AG04450 (cell line): ENCODE results near the gene KIAA2012. TPM values are rescaled to one million over a fixed set of nuclear protein-coding genes. Genes with fewer than 3 reads are reported as not detected.
A peak's percentile ranks its signal among the peaks of the same experiment; 100 is the strongest.
"Not testable (repeated sequence)": the region's sequence is repeated elsewhere in the genome, so short reads cannot be mapped to it uniquely, and the experiment has no call there.

Experiments used
- CTCF ChIA-PET: fragments of 300-600, 350-600 bp; formaldehyde crosslinking; extraction: SDS; loops from one replicate; lab custom pipeline; 2022; ENCODE audit warnings: antibody characterized with exemption, inconsistent platforms; lab: Charles Lee
- POLR2A ChIA-PET: fragments of 350-600 bp; formaldehyde crosslinking; extraction: SDS; loops from one replicate; lab custom pipeline; 2021; ENCODE audit warnings: antibody characterized with exemption, inconsistent platforms; lab: Yijun Ruan, JAX
- DNase-seq: peaks from one replicate; pipeline ENCODE4 v3.0.0-alpha.2; 2011; ENCODE audit warnings: low read depth, low spot score
- H3K27ac ChIP-seq: one replicate; pipeline ENCODE4 v1.5.1; 2012; ENCODE audit warnings: low read depth, low read length, control low read depth
- H3K27me3 ChIP-seq: one replicate; pipeline ENCODE4 v1.6.0; 2012; ENCODE audit warnings: low read length; ENCODE audit not compliant: control insufficient read depth, insufficient read depth
- H3K4me3 ChIP-seq: 2 replicates; pipeline ENCODE4 v1.5.1; 2011; ENCODE audit warnings: mild to moderate bottlenecking, low read depth, low read length, control low read depth
- H3K9me3 ChIP-seq: 2 replicates; pipeline ENCODE4 v1.5.1; 2012; ENCODE audit warnings: low read length; ENCODE audit not compliant: control insufficient read depth, insufficient read depth
- polyA plus RNA-seq: library from polyadenylated mRNA; depleted of rRNA; stranded (reverse); fragments of >200 nt; gene quantifications from 2 replicates; pipeline ENCODE4 v1.2.3, GENCODE V29; 2011
- TF ChIP-seq, protein P1 (sequence below): IDR thresholded peaks from 2 replicates; pipeline ENCODE4 v1.5.1; 2011; ENCODE audit warnings: low read depth, low read length, control low read depth, inconsistent platforms

The KIAA2012 gene
- polyA plus RNA-seq, 1 experiment = 0.12 TPM

DNA sequence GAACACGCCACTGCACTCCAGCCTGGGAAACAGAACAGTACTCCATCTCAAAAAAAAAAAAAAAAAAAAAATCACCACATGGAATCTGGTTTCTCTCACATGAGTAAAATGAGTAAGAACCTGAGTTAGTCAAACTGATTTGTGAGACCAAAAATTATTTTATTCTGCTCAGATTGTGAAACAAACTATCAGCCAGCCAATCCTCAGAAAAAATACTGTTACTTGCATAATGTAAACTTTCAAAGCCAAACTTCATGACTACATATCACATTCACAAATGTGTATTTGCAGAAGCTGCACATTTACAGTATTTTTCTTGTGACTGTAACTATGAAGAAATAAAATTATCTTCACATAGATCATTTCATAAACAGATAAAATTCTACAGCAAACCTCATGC lies 142.1 kb downstream of the KIAA2012 start:
- ChIA-PET POLR2A (interaction anchor here (0.7 kb wide), 1 partner anchor 419 kb away, joined by 6 read pairs; no protein-coding TSS in a partner anchor), CTCF (no interaction called here)
- TF ChIP-seq, protein P1, sequence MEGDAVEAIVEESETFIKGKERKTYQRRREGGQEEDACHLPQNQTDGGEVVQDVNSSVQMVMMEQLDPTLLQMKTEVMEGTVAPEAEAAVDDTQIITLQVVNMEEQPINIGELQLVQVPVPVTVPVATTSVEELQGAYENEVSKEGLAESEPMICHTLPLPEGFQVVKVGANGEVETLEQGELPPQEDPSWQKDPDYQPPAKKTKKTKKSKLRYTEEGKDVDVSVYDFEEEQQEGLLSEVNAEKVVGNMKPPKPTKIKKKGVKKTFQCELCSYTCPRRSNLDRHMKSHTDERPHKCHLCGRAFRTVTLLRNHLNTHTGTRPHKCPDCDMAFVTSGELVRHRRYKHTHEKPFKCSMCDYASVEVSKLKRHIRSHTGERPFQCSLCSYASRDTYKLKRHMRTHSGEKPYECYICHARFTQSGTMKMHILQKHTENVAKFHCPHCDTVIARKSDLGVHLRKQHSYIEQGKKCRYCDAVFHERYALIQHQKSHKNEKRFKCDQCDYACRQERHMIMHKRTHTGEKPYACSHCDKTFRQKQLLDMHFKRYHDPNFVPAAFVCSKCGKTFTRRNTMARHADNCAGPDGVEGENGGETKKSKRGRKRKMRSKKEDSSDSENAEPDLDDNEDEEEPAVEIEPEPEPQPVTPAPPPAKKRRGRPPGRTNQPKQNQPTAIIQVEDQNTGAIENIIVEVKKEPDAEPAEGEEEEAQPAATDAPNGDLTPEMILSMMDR = no peak
- Histone ChIP-seq H3K27me3 (no peaks in the 10 kb centered on the region), H3K9me3 (no peaks in the 10 kb centered on the region), H3K4me3 (no peak overlapping the region), H3K27ac (peak overlapping the region; percentile 66)
- peak; percentile 44 for DNase-seq

DNA sequence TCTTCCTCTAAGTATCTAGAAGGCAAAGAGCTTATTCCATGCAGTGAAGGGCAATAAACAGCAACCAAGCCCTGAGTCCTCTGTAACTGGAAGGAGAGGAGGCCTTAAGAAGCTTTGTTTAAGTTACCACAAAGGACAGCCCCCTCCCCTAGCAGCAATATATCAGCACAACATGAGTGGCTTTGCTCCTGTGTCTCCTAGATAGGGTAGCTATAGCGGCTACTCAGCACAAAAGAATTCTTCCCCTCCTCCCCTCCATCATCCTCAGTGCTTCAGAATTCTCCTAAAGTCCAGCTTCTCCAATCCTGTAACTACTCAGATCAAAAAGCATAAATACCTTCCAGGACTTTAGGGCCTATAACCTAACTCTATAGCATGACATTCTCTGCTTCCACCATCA lies 148.8 kb downstream of the KIAA2012 start:
- TF ChIP-seq, protein P1 = no peak
- Histone ChIP-seq H3K27me3 (no peaks in the 10 kb centered on the region), H3K9me3 (no peaks in the 10 kb centered on the region), H3K27ac (peak overlapping the region; percentile 11), H3K4me3 (no peak overlapping the region)
- no peak for DNase-seq
- POLR2A ChIA-PET = interaction anchor here (0.7 kb wide), 1 partner anchor 43 kb away, joined by 3 read pairs; no protein-coding TSS in a partner anchor
- CTCF ChIA-PET = no interaction called here

DNA sequence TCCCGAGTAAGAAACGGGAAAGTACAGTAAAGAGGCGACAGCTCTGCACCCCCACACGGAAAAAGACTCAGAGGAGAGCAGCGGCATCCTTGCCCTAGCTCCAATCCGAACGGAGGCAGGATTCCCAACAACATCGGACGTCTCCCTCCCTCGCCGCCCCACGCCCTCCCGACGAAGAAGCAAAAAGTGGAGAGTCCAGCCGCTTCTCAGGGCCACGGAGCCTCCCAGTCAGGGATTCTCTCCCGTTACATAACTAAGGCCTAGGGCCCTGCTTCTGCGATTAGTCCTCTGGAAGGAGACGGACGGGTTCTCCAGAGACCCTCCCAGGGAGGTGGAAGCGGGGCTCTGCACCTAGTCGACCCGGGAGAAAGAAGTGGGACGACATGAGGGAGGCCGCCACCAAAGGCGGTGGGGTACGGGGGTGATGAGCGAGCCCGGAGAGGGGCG lies 164.8 kb downstream of the KIAA2012 start:
- no peaks in the 10 kb centered on the region for H3K27me3 ChIP-seq

DNA sequence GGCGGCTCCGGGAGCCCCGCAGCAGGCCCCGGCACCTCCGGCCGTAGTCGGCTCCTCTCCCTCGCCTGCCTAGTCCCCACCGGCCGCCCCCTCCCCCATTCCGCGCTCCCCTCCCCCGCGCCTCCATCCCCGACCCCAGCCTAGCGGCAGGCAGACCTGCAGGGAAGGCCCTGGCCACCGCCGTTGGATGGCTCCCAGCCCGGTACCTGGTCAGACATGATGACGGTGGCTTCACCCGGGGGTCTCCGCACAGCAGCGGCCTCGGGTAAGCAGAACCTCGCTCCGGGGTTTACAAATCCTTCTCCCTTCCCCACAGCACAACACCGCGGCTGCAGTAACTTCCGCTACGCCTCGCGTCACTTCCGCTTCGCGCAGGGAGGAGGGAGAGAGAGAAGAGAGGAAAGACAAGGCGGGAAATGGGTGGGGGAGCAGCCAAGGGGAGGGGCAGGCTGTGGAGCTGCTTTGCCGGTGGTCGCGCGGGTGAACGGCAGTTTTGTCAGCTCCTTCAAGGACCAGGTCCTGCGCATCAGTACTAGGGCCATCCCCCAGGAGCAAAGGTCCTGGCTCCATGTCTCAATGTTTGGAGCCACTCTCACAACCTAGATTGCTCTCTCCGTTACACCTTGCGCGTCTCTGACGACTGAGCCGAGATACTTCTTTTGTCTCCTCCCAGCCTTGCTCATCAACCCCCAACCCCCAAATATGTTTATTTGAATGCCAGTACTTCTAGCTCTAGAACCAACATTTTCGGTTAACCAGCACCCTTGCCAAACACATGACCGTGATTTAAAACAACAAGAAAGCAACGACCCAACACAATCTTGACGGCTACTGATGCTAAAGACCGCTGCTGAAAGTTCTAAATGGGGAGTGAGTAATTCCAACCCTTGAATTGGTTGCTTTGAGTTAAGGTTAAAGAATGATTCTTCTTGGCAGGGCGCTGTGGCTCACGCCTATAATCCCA lies 165.5 kb downstream of the KIAA2012 start, which contains the start of gene SUMO1:
TSS of gene SUMO1 (minus strand) at position 364 of the 964 bp plus-strand sequence. CDS start at position 218, 146 bp downstream.
- H3K9me3 ChIP-seq = no peaks in the 10 kb centered on the region; the same call in 1 of the 2 replicates
- ChIA-PET POLR2A (interaction anchor here (0.9 to 1.5 kb wide), 2 partner anchors 8 to 16 kb away, joined by 3 read pairs; no protein-coding TSS in a partner anchor), CTCF (interaction anchor here (0.9 kb wide), 1 partner anchor 378 kb away, joined by 3 read pairs; no protein-coding TSS in a partner anchor)
- peak within 1 kb of the TSS; percentile 80 for H3K27ac ChIP-seq
- peak within 1 kb of the TSS; percentile 88 for H3K4me3 ChIP-seq
- H3K27me3 ChIP-seq = no peaks in the 10 kb centered on the region
- TF ChIP-seq, protein P1 = no peak
- DNase-seq = no peak

More for the DNA sequence above, 164.8 kb downstream of the KIAA2012 start:
- ChIA-PET POLR2A (interaction anchor here (0.6 to 1.5 kb wide), 4 partner anchors 8 to 27 kb away, joined by 3 read pairs; no protein-coding TSS in a partner anchor), CTCF (interaction anchor here (0.9 kb wide), 1 partner anchor 377 kb away, joined by 3 read pairs; no protein-coding TSS in a partner anchor)
- DNase-seq = no peak
- TF ChIP-seq, protein P1 = no peak
- H3K27ac ChIP-seq = peak overlapping the region; percentile 80
- H3K4me3 ChIP-seq = peak overlapping the region; percentile 88
- H3K9me3 ChIP-seq = no peaks in the 10 kb centered on the region; the same call in 1 of the 2 replicates

DNA sequence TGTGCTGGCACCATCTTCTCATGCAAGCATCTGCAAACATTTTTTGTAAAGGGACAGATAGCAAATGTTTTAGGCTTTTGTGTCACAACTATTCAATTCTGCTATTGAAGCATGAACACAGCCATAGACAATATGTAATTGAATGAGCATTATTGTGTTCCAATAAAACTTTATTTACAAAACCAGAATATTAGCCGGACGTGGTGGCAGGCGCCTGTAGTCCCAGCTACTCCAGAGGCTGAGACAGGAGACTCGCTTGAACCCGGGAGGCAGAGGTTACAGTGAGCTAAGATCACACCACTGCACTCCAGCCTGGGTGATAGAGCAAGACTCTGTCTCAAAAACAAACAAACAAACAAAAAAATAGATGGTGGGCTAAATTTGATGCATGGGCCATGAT lies 174.7 kb downstream of the KIAA2012 start:
- H3K27me3 ChIP-seq, DNase-seq, CTCF ChIA-PET, H3K27ac ChIP-seq, POLR2A ChIA-PET, H3K4me3 ChIP-seq: not testable (repeated sequence)
- peaks cover 12% of the 10 kb centered on the region for H3K9me3 ChIP-seq
